ENCODE results near the gene RNF43.

DNA sequence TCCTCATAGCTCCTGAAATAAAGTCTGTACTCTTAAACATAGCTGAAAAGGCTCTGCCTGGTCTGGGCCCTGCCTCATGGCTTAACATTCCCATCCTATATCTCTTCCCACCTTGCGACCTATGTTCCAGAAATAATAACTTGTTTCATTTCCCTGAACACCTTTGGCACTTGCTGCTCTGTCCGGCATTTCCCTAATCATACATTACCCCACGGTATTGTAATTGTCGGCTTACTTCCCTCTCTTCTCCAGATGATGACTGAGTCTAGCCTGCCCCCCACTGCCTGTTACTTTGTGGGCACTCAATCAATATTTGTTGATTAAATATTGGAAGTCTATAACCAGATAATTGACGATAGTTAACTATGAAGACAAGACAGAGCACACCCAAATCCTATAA, 42.1 kb downstream of the RNF43 start:
- TF ChIP-seq POLR2A (IDR thresholded peaks at IDR 0.05) (no peak), CTCF (IDR thresholded peaks at IDR 0.05) (no peak)
